Activated CD4-positive, alpha-beta T cell treated with anti-CD3 and anti-CD28 coated beads, Interleukin-2, amount 50 U/mL, for 4 hours (primary cell): Measurements from ENCODE around the gene SFRP4.
"Not testable (repeated sequence)": the region's sequence is repeated elsewhere in the genome, so short reads cannot be mapped to it uniquely, and the experiment has no call there.

Experiments used
- DNase-seq, 2 experiments: peaks; one replicate each; pipeline ENCODE4 v3.0.0-alpha.2; 2020

SFRP4 gene

DNA sequence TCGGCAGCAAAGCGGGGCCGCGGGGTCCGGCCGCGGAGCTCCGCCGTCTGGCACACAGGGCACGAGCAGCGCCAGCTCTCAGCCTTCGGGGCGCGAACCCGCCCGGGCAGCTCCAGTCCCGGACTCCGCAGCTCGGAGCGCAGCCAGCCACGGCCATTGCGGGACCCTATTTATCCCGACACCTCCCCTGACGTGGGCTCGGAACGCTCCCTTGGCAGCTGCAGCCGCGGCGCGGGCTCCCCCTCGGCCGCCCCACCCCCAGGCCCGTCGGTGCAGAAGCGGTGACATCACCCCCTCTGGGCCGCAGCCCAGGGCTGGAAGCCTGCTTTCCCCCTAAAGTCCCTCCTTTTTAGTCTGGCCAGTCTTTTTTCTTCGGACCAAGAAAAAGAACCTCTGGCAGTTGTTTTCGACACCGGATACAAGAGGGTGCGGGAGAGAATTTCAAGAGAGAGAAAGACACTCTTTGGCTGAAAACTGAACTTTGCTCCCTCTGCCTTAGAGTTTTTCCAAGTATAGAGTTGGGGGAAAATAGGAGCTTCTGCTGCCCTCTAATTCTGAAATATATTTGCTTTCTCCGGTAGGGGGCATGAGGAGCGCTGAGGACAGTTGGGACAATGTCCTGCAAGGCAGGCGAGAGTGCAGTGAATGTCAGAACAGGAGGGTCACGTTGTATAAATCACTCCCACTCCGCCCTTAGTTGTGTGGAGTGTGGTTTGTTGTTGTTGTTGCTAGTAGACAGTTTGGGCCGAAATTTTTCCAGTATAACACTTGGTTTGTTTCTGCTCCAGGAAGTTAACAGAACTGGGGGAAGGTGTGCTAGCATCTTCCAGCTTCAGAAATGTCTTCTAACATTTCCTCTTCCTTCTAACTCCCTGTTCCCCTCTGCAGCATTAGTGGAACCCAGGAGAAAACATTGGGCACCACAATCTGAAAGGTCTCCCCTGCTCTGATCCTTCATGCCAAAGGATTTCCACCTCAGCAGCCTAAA lies at the start of gene SFRP4:
Gene SFRP4 (minus strand): TSS at position 145 of the 988 bp plus-strand sequence. CDS start 280 bp downstream, outside the sequence.
- DNase-seq: no peak

- no peak for DNase-seq
Observed at GRCh38 chr7:37964196-37964595, 47.6 kb upstream of the SFRP4 start.

GRCh38 chr7:37961251-37961650 lies 44.6 kb upstream of the SFRP4 start:
- no peak for DNase-seq

- no peak for DNase-seq
Observed at GRCh38 chr7:37960483-37960882, 43.9 kb upstream of the SFRP4 start.

DNA sequence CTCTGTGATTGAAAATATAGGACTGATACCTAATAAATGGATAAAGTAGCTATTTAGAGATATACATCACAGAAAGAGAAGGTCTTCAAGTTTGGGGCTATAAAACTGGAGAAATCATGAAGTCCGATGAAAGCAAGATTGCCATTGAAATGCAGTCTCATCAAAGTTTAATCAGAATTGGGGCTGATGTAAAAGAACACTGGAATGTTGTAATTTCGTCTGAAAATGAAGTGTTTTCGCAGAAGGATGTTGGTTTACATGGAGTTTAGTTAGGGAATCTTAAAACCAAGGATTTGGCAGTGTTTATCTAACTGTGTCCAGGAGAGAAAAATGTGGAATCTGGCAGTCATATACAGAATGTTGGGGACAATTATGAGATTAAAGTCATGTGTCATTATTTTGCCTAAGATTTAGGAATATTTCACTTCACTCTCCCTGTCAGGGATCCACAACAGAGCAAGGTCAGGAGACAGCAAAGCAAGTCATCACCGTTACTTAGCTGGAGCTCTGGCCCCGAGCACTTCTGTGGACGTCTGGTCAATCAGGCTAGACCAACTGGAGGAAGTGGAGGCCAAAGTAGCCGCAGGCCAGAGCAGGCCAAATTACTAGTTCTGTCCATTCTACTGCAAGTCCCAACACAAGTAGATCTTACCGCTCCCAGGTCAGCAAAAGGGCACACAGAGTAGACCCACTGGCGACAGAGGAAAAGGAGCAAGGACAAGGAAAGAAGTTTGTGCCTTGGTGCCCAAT lies 40.8 kb upstream of the SFRP4 start:
- DNase-seq: no peak

DNA sequence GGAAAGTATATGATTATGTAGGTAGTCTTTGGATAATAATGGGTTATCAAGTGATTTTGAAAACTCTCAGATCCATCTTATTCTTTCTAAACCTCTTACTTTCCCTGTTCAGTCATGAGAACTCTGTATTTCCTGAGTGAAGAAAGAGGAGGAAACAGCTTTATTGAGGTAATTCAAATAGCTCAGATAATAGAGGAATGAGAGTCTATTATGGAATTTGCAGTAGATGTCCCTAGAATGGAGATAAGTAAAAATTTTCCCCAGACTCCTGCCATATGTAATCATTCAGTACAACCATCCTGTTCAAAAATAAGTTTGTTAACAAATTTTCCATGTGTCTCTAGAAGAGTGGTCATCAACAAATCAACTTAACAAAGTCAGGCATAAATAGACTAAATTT lies 40.2 kb upstream of the SFRP4 start:
- no peak for DNase-seq

DNA sequence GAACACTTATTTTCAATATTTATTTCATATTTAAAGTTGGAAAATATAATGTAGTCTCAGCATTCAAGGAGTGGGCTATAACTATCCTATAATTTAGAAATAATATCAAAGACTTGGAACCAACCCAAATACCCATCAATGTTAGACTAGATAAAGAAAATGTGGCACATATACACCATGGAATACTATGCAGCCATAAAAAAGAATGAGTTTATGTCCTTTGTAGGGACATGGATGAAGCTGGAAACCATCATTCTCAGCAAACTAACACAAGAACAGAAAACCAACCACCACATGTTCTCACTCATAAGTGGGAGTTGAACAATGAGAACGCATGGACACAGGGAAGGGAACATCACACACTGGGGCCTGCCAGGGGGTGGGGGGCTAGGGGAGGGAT lies 37.6 kb upstream of the SFRP4 start:
- not testable (repeated sequence) for DNase-seq

- no peak for DNase-seq
Observed at GRCh38 chr7:37952240-37952639, 35.6 kb upstream of the SFRP4 start.

- DNase-seq: no peak
Observed at GRCh38 chr7:37947941-37948210, 31.3 kb upstream of the SFRP4 start.

GRCh38 chr7:37947138-37947940 lies 30.7 kb upstream of the SFRP4 start:
- DNase-seq: no peak

- no peak for DNase-seq
Observed at GRCh38 chr7:37945336-37945735, 28.7 kb upstream of the SFRP4 start.

DNA sequence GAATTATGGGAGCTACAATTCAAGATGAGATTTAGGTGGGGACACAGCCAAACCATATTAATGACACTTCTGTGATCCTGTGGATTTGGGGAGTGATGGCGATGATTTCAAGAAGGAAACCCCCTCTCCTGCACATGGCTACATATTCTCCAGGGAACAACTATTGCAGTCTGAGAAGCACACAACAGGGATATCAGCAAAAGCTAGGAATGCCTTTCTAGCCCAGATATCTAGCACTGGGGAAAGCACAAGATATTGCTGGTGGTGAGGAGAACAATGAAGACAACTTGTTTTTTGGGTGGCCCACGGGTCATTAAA lies 28.1 kb upstream of the SFRP4 start:
- DNase-seq: no peak

DNA sequence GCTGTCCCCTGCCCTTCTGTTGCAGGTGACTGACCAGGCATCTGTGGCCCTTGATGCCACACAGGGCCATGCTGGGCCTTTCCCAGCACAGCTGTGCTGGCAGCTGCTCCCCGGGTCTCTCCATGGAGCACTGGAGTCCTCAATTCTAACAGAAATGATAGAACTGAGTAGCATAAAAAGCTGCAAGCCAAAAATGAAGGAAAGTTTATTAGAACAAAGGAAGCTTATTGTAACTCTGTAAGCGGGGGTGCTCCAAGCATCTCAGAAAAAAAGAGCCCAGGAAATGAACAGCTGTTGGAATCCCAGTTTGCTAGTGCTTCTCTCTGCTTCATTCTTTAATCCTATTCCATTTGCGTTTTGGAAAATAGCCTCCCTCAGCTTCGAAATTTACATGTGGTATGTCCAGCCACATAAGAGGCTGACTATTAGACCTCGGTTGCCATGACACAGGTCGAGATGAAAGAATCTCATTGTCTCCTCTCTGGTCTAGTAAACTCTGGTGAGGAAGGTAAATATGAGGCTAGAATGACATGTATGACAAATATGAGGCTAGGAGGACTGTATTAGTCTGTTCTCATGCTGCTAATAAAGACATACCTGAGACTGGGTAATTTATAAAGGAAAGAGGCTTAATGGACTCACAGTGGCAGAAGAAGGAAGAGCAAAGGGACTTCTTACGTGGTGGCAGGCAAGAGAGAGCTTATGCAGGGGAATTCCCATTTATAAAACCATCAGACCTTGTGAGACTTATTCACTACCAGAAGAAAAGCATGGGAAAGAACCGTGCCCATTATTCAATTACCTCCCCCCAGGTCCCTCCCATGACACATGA lies 27.5 kb upstream of the SFRP4 start:
- no peak for DNase-seq

DNA sequence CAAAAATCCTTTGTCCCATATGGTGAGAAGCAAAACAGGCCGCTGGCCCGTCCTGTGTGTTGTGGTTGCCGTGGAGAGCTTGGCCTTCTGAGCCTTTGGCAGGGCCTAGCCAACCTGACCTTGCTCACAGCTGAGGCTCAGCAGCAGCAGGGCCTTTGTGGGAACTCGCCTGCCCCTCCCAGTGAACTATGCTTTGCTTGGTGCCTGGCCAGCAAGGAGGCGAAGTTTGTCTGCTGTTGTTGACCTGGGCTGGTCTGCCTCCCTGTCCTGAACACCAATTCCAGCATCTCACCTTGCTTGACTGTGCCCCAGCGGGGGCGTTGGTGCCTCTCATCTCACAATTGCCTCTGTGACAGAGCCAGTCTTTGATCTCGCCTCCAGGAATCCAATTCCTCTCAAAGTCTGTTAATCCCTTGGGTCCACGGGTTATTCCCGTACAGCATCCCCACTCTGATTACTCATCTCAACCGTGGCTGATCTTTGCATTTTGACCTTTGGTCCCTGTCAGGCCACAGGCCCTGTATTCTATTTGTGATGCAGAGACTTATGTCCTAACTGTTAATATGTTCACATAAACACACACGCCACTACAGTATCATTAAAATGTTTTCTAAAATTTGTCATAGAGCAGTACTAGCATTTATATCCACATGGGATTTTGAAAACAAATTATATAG lies 26.5 kb upstream of the SFRP4 start:
- no peak for DNase-seq

GRCh38 chr7:37933018-37933566 lies 16.5 kb upstream of the SFRP4 start:
- no peak for DNase-seq

DNA sequence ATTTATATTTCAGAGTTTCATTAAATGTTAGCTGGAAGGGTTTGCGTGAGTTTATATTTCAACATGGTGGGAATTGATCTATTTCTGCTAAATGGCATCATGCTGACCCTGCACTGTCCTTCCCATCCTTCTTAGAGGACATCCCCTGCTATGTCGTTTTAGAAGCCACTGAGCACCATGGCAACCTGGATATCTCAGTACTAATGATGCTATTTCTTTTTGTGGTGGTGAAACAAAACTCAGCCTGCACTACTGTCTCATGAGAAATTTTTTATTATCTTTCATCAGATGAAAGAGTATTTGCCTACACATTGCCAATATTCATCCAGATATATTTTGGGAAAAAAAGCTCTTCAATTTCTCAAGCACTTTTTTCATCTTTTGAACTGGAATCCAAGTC lies 15.9 kb upstream of the SFRP4 start:
- DNase-seq: no peak

- no peak for DNase-seq
Observed at GRCh38 chr7:37930226-37930948, 13.8 kb upstream of the SFRP4 start.

GRCh38 chr7:37928878-37929277 lies 12.3 kb upstream of the SFRP4 start:
- DNase-seq: no peak

- no peak for DNase-seq
Observed at GRCh38 chr7:37927773-37928444, 11.3 kb upstream of the SFRP4 start.

GRCh38 chr7:37925620-37926019 lies 9.0 kb upstream of the SFRP4 start:
- no peak for DNase-seq
